Sigmoid colon (tissue), 7 donors: Measurements from ENCODE around the gene ATF6. TPM values are rescaled to one million over a fixed set of nuclear protein-coding genes. Genes with fewer than 3 reads are reported as not detected.
"Not testable (repeated sequence)": the region's sequence is repeated elsewhere in the genome, so short reads cannot be mapped to it uniquely, and the experiment has no call there.

Source experiments
- DNase-seq: peaks from one replicate; pipeline ENCODE4 v3.0.0-alpha.2; 2019
- H3K27ac ChIP-seq, 4 donors: fragments of 200-600 bp; sonication (generic); one replicate each; pipeline ENCODE4 v1.5.1; 2016 to 2019; ENCODE audit warnings: mild to moderate bottlenecking in 1 of 4
- H3K27me3 ChIP-seq, 3 donors: fragments of 200-600 bp; sonication (generic); one replicate each; pipeline ENCODE4 v1.5.1; 2019; ENCODE audit warnings: mild to moderate bottlenecking in 1 of 3
- H3K36me3 ChIP-seq, 4 donors: fragments of 200-600 bp; sonication (generic); one replicate each; pipeline ENCODE4 v1.5.1; 2016 to 2019
- H3K4me1 ChIP-seq, 4 donors: fragments of 200-600 bp; sonication (generic); one replicate each; pipeline ENCODE4 v1.5.1; 2017 to 2019
- H3K4me3 ChIP-seq, 4 donors: fragments of 200-600 bp; sonication (generic); one replicate each; pipeline ENCODE4 v1.5.1; 2017 to 2019; ENCODE audit warnings: mild to moderate bottlenecking in 2 of 4, moderate library complexity in 1 of 4
- H3K9me3 ChIP-seq, 4 donors: fragments of 200-600 bp in 3 of 4; sonication (generic) in 3 of 4; one replicate each; pipeline versions ENCODE4 v1.5.1 to v1.6.1; 2013 to 2019
- CTCF ChIP-seq, 4 experiments: fragments of 450-650 bp in 3 of 4; fragments of 200-600 bp in 1 of 4; IDR thresholded peaks; one replicate each; pipeline ENCODE4 v1.5.1; 2016 to 2019; ENCODE audit warnings: antibody characterized with exemption in 4 of 4, mild to moderate bottlenecking in 3 of 4, moderate library complexity in 2 of 4
- EP300 ChIP-seq, 4 donors: sonication (generic); formaldehyde crosslinking; IDR thresholded peaks; one replicate each; pipeline ENCODE4 v1.6.1; 2017; ENCODE audit warnings: antibody characterized with exemption in 4 of 4
- POLR2A ChIP-seq, 2 donors: fragments of 450-650 bp; IDR thresholded peaks; one replicate each; pipeline ENCODE4 v1.6.1; 2016; ENCODE audit warnings: antibody characterized with exemption in 2 of 2, mild to moderate bottlenecking in 2 of 2, moderate library complexity in 2 of 2
- POLR2AphosphoS5 ChIP-seq, 4 donors: sonication (generic); formaldehyde crosslinking; IDR thresholded peaks; one replicate each; pipeline ENCODE4 v1.6.1; 2017; ENCODE audit warnings: antibody characterized with exemption in 4 of 4
- WGBS, 2 donors: extraction: QIAGEN DNeasy Blood & Tissue Kit; methylation state at CpG; one replicate each; pipeline ENCODE4 v1.1.7; 2013; 5-methylcytosine and 5-hydroxymethylcytosine counted together
- intact Hi-C: fragments of 100-400 bp; cut with DNase I; formaldehyde crosslinking; loops from one replicate; pipeline ENCODE4 v1.15.1; 2023
- polyA plus RNA-seq, 3 donors: library from polyadenylated mRNA; stranded (reverse); fragments of 200-250 nt; gene quantifications; one replicate each; pipeline ENCODE4 v1.2.3, GENCODE V29; 2013
- total RNA-seq, 4 donors: library from RNA; depleted of rRNA; stranded (reverse); fragments of >200 nt; gene quantifications; one replicate each; pipeline ENCODE4 v1.1.0, GENCODE V29; 2016
- donor health status: healthy with polysubstance abuse.
- donor health status: Bipolar disorder and iron deficiency.
- donor health status: healthy.

ATF6 gene
- total and polyA plus RNA-seq, 7 donors, result 2.3 to 28.1 (median 26.3) TPM

GRCh38 chr1:161825831-161826230 is 59.7 kb downstream of the ATF6 start:
- Histone ChIP-seq H3K27me3 (no peaks in the 10 kb centered on the region), H3K36me3 (peaks cover 0 to 11% (median 4%) of the 10 kb centered on the region in 4 donors), H3K9me3 (no peaks in the 10 kb centered on the region), H3K27ac (no peak overlapping the region), H3K4me1 (no peaks in the 10 kb centered on the region), H3K4me3 (no peak overlapping the region)
- intact Hi-C loops, result no loop called here
- 99% methylated on average over 4 of the region's 4 CpGs for WGBS, 2 donors
- TF ChIP-seq POLR2AphosphoS5 (IDR thresholded peaks at IDR 0.05) (no peak), CTCF (IDR thresholded peaks at IDR 0.05) (no peak), POLR2A (IDR thresholded peaks at IDR 0.05) (no peak), EP300 (IDR thresholded peaks at IDR 0.05) (no peak)
- DNase-seq, result no peak

DNA sequence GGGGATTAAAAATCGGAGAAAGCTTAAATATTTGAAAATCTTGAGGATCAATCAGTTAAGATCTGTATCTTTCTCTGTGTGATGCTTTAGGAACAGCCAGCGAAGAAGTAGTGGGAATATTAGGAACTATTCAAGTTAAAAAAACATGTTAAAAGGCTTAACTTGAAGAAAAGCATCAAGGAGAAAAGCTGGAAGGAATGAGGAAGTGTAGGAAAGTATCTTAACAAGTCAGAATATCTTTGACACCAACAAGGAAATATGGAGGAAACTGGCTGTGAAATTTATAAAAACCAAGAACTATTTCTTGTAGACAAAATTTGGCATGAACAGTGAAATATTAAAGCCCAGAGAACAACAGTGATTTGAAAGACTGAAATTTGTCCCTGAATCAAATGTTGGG is 60.4 kb downstream of the ATF6 start:
- WGBS, 2 donors, result 95 to 97% methylated on average over 2 of the region's 2 CpGs
- intact Hi-C loops, result no loop called here
- Histone ChIP-seq H3K4me1 (no peaks in the 10 kb centered on the region), H3K27ac (no peak overlapping the region), H3K9me3 (no peaks in the 10 kb centered on the region), H3K27me3 (no peaks in the 10 kb centered on the region), H3K36me3 (peaks cover 0 to 5% (median under 1%) of the 10 kb centered on the region in 4 donors), H3K4me3 (no peak overlapping the region)
- no peak for DNase-seq
- no peak for TF ChIP-seq POLR2AphosphoS5 (IDR thresholded peaks at IDR 0.05)
- no peak for TF ChIP-seq CTCF (IDR thresholded peaks at IDR 0.05)
- no peak for TF ChIP-seq EP300 (IDR thresholded peaks at IDR 0.05)
- TF ChIP-seq POLR2A (IDR thresholded peaks at IDR 0.05), result no peak

DNA sequence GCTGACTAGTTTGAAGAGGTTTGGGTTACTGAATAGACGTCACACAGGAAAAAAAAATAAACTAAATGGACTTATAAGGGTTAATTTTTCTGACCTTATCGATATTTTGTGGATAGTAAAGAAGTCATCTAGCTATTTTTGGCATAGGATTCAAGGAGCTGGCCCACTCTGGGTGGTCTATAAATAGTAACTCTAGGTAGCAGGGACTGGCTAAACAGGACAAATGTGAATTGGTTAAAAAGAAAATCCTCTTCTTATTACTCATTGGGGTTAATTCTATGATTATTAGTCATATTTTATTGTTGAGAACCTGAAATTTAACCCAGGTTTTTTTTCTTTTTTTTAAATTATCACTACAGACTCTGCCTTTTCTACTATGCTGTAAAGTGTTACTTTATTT is 61.7 kb downstream of the ATF6 start:
- no peak for DNase-seq
- Histone ChIP-seq H3K27ac (no peak overlapping the region), H3K4me1 (no peaks in the 10 kb centered on the region), H3K4me3 (no peak overlapping the region), H3K27me3 (no peaks in the 10 kb centered on the region), H3K36me3 (no peaks in the 10 kb centered on the region), H3K9me3 (no peaks in the 10 kb centered on the region)
- no peak for TF ChIP-seq POLR2A (IDR thresholded peaks at IDR 0.05)
- no peak for TF ChIP-seq EP300 (IDR thresholded peaks at IDR 0.05)
- no peak for TF ChIP-seq POLR2AphosphoS5 (IDR thresholded peaks at IDR 0.05)
- no peak for TF ChIP-seq CTCF (IDR thresholded peaks at IDR 0.05)
- 89 to 90% methylated on average over 2 of the region's 2 CpGs for WGBS, 2 donors
- intact Hi-C loops, result no loop called here

DNA sequence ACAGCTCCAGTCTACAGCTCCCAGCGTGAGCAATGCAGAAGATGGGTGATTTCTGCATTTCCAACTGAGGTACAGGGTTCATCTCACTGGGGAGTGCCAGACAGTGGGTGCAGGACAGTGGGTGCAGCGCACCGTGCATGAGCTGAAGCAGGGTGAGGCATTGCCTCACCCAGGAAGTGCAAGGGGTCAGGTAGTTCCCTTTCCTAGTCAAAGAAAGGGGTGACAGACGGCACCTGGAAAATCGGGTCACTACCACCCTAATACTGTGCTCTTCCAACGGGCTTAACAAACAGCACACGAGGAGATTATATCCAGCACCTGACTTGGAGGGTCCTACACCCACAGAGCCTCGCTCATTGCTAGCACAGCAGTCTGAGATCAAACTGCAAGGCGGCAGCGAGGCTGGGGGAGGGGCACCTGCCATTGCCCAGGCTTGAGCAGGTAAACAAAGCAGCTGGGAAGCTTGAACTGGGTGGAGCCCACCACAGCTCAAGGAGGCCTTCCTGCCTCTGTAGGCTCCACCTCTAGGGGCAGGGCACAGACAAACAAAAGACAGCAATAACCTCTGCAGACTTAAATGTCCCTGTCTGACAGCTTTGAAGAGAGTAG is 66.3 kb downstream of the ATF6 start:
- H3K4me3 ChIP-seq, H3K27ac ChIP-seq, H3K36me3 ChIP-seq, H3K9me3 ChIP-seq, intact Hi-C loops, DNase-seq, H3K4me1 ChIP-seq, H3K27me3 ChIP-seq: not testable (repeated sequence)
- 93 to 95% methylated on average over 10 of the region's 10 CpGs for WGBS, 2 donors

DNA sequence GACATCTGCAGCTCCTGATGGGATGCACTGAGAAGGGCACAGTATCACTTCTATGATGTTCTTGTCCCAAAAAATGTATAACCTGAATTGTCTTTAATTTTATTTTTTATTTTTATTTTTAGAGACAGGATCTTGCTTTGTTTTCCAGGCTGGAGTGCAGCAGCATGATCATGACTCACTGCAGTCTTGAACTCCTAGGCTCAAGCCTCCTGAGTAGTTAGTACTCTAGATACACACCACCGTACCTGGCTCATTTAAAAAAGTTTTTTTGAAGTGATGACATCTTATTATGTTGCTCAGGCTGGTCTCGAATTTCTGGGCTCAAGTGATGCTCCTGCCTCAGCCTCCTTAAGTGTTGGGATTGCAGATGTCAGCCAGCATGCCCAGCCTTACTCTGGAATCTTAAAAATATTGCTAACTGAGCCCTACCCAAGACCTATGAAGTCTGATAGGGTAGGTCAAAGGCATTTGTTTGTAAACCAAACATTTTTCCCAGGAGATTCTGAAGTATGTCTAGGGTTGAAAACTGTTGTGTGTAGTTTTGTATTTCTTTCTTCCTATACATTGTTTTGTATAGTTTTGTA is 68.9 kb downstream of the ATF6 start:
- no peak for TF ChIP-seq POLR2A (IDR thresholded peaks at IDR 0.05)
- no peak for TF ChIP-seq POLR2AphosphoS5 (IDR thresholded peaks at IDR 0.05)
- TF ChIP-seq EP300 (IDR thresholded peaks at IDR 0.05), result no peak
- no peak for TF ChIP-seq CTCF (IDR thresholded peaks at IDR 0.05)
- H3K27ac ChIP-seq, result no peak overlapping the region
- intact Hi-C loops, result loop anchor here (5.0 kb wide), 1 partner anchor 43 kb away; no protein-coding TSS in a partner anchor
- no peaks in the 10 kb centered on the region for H3K9me3 ChIP-seq
- peaks cover 0 to 18% (median 8%) of the 10 kb centered on the region in 4 donors for H3K4me1 ChIP-seq
- DNase-seq, result no peak
- H3K36me3 ChIP-seq, result peaks cover 0 to 3% (median 0%) of the 10 kb centered on the region in 4 donors
- H3K4me3 ChIP-seq, result no peak overlapping the region
- 87 to 88% methylated on average over 2 of the region's 2 CpGs for WGBS, 2 donors
- H3K27me3 ChIP-seq, result no peaks in the 10 kb centered on the region
